ENCODE results near the gene P2RX6.
A peak's percentile ranks its signal among the peaks of the same experiment; 100 is the strongest.

P2RX6 gene

GRCh38 chr22:21030032-21030431 is 15.1 kb downstream of the P2RX6 start:
- Histone ChIP-seq H3K4me2 (ENCODE audit: low read length, poor library complexity, severe bottlenecking) (no peak overlapping the region), H3K79me1 (replicated peaks; ENCODE audit: low read length, poor library complexity, severe bottlenecking) (no peaks in the 10 kb centered on the region), H3K9ac (ENCODE audit: low read length) (no peak overlapping the region), H4K8ac (ENCODE audit: low read length) (no peak overlapping the region), H3K9me3 (ENCODE audit: control insufficient read depth, low read length) (no peaks in the 10 kb centered on the region), H3K4ac (ENCODE audit: low read depth in 1 of 2, low read length in 2 of 2) (no peak overlapping the region), H3K27ac (ENCODE audit: low read length, poor library complexity, severe bottlenecking) (no peak overlapping the region), H2AFZ (ENCODE audit: low read depth, low read length) (no peak overlapping the region), H2BK15ac (ENCODE audit: low read depth, poor library complexity, severe bottlenecking) (no peak overlapping the region), H3K36me3 (ENCODE audit: control insufficient read depth in 1 of 2, insufficient read depth in 2 of 2, low read depth in 1 of 2, low read length in 2 of 2) (peaks cover 0 to 4% of the 10 kb centered on the region in 2 experiments), H4K91ac (ENCODE audit: low read length) (no peak overlapping the region), H2BK12ac (ENCODE audit: low read length in 2 of 2) (no peak overlapping the region), H2BK120ac (ENCODE audit: low read depth, low read length) (no peak overlapping the region), H3K14ac (ENCODE audit: low read length in 2 of 2) (no peak overlapping the region), H3K23ac (ENCODE audit: low read length in 2 of 2) (no peak overlapping the region), H2AK5ac (ENCODE audit: low read length, severe bottlenecking) (no peak overlapping the region), H3K4me3 (ENCODE audit: insufficient read depth in 1 of 2, low read depth in 1 of 2, low read length in 2 of 2) (no peak overlapping the region), H3K18ac (ENCODE audit: low read depth in 1 of 2, low read length in 2 of 2) (no peak overlapping the region), H3K4me1 (ENCODE audit: control insufficient read depth, insufficient read depth, low read depth, low read length) (peaks cover 23% of the 10 kb centered on the region), H2BK5ac (ENCODE audit: low read depth, low read length, poor library complexity, severe bottlenecking) (no peak overlapping the region), H3K27me3 (ENCODE audit: control insufficient read depth in 1 of 2, insufficient read depth in 1 of 2, low read length in 2 of 2) (peaks cover 36 to 58% of the 10 kb centered on the region in 2 experiments)
- WGBS, result 90% methylated on average over 15 of the region's 15 CpGs
- no peak for DNase-seq

GRCh38 chr22:21030621-21031544 is 15.9 kb downstream of the P2RX6 start:
- Histone ChIP-seq H3K4me1 (ENCODE audit: control insufficient read depth, insufficient read depth, low read depth, low read length) (peaks cover 23% of the 10 kb centered on the region), H3K23ac (ENCODE audit: low read length in 2 of 2) (no peak overlapping the region), H2BK15ac (ENCODE audit: low read depth, poor library complexity, severe bottlenecking) (no peak overlapping the region), H3K9me3 (ENCODE audit: control insufficient read depth, low read length) (no peaks in the 10 kb centered on the region), H3K4me2 (ENCODE audit: low read length, poor library complexity, severe bottlenecking) (no peak overlapping the region), H4K91ac (ENCODE audit: low read length) (peak overlapping the region; percentile 52), H3K18ac (ENCODE audit: low read depth in 1 of 2, low read length in 2 of 2) (no peak overlapping the region), H3K14ac (ENCODE audit: low read length in 2 of 2) (no peak overlapping the region), H3K79me1 (replicated peaks; ENCODE audit: low read length, poor library complexity, severe bottlenecking) (no peaks in the 10 kb centered on the region), H2BK12ac (ENCODE audit: low read length in 2 of 2) (no peak overlapping the region), H3K4ac (ENCODE audit: low read depth in 1 of 2, low read length in 2 of 2) (no peak overlapping the region), H3K27ac (ENCODE audit: low read length, poor library complexity, severe bottlenecking) (no peak overlapping the region), H2AK5ac (ENCODE audit: low read length, severe bottlenecking) (no peak overlapping the region), H3K36me3 (ENCODE audit: control insufficient read depth in 1 of 2, insufficient read depth in 2 of 2, low read depth in 1 of 2, low read length in 2 of 2) (peaks cover 0 to 4% of the 10 kb centered on the region in 2 experiments), H2BK5ac (ENCODE audit: low read depth, low read length, poor library complexity, severe bottlenecking) (no peak overlapping the region), H2BK120ac (ENCODE audit: low read depth, low read length) (no peak overlapping the region), H2AFZ (ENCODE audit: low read depth, low read length) (no peak overlapping the region), H3K27me3 (ENCODE audit: control insufficient read depth in 1 of 2, insufficient read depth in 1 of 2, low read length in 2 of 2) (peaks cover 36 to 58% of the 10 kb centered on the region in 2 experiments), H4K8ac (ENCODE audit: low read length) (no peak overlapping the region), H3K9ac (ENCODE audit: low read length) (no peak overlapping the region), H3K4me3 (ENCODE audit: insufficient read depth in 1 of 2, low read depth in 1 of 2, low read length in 2 of 2) (no peak overlapping the region)
- DNase-seq, result no peak
- WGBS, result 95% methylated on average over 39 of the region's 40 CpGs

- Histone ChIP-seq H3K4me2 (ENCODE audit: low read length, poor library complexity, severe bottlenecking) (peak overlapping the region; percentile 71), H4K91ac (ENCODE audit: low read length) (peak overlapping the region; percentile 31), H3K9ac (ENCODE audit: low read length) (no peak overlapping the region), H2BK12ac (ENCODE audit: low read length in 2 of 2) (no peak overlapping the region), H2BK120ac (ENCODE audit: low read depth, low read length) (no peak overlapping the region), H2BK15ac (ENCODE audit: low read depth, poor library complexity, severe bottlenecking) (no peak overlapping the region), H3K79me1 (replicated peaks; ENCODE audit: low read length, poor library complexity, severe bottlenecking) (no peaks in the 10 kb centered on the region), H3K4ac (ENCODE audit: low read depth in 1 of 2, low read length in 2 of 2) (no peak overlapping the region), H3K36me3 (ENCODE audit: control insufficient read depth in 1 of 2, insufficient read depth in 2 of 2, low read depth in 1 of 2, low read length in 2 of 2) (peaks cover 0 to 4% of the 10 kb centered on the region in 2 experiments), H3K27me3 (ENCODE audit: control insufficient read depth in 1 of 2, insufficient read depth in 1 of 2, low read length in 2 of 2) (peaks cover 36 to 54% of the 10 kb centered on the region in 2 experiments), H3K18ac (ENCODE audit: low read depth in 1 of 2, low read length in 2 of 2) (no peak overlapping the region), H2AK5ac (ENCODE audit: low read length, severe bottlenecking) (no peak overlapping the region), H3K4me3 (ENCODE audit: insufficient read depth in 1 of 2, low read depth in 1 of 2, low read length in 2 of 2) (no peak overlapping the region), H3K14ac (ENCODE audit: low read length in 2 of 2) (no peak overlapping the region), H3K9me3 (ENCODE audit: control insufficient read depth, low read length) (no peaks in the 10 kb centered on the region), H2BK5ac (ENCODE audit: low read depth, low read length, poor library complexity, severe bottlenecking) (no peak overlapping the region), H4K8ac (ENCODE audit: low read length) (no peak overlapping the region), H3K27ac (ENCODE audit: low read length, poor library complexity, severe bottlenecking) (no peak overlapping the region), H3K23ac (ENCODE audit: low read length in 2 of 2) (no peak overlapping the region), H2AFZ (ENCODE audit: low read depth, low read length) (no peak overlapping the region), H3K4me1 (ENCODE audit: control insufficient read depth, insufficient read depth, low read depth, low read length) (peaks cover 23% of the 10 kb centered on the region)
- no peak for DNase-seq
- WGBS, result 88% methylated on average over 16 of the region's 18 CpGs
Observed at GRCh38 chr22:21031545-21032036, 16.6 kb downstream of the P2RX6 start.

All from mesenchymal stem cell (in vitro differentiated cells and primary cell).